Lower leg skin (tissue), 4 donors: ENCODE results near the gene SEC61A1. TPM values are rescaled to one million over a fixed set of nuclear protein-coding genes. Genes with fewer than 3 reads are reported as not detected.

Source experiments
- DNase-seq, 2 donors: peaks; one replicate each; pipeline ENCODE4 v3.0.0-alpha.2; 2019; ENCODE audit warnings: low spot score in 2 of 2
- H3K4me3 ChIP-seq: fragments of 200-600 bp; sonication (generic); 2 replicates; pipeline ENCODE4 v1.5.1; 2017; ENCODE audit warnings: mild to moderate bottlenecking, low read depth; ENCODE audit not compliant: poor library complexity, severe bottlenecking
- CTCF ChIP-seq, 3 donors: fragments of 450-650 bp; IDR thresholded peaks; one replicate each; pipeline ENCODE4 v1.5.1; 2016; ENCODE audit warnings: antibody characterized with exemption in 3 of 3, mild to moderate bottlenecking in 3 of 3, moderate library complexity in 2 of 3
- POLR2A ChIP-seq, 2 donors: fragments of 450-650 bp; IDR thresholded peaks; one replicate each; pipeline ENCODE4 v1.6.1; 2016 to 2017; ENCODE audit warnings: antibody characterized with exemption in 2 of 2, mild to moderate bottlenecking in 1 of 2, moderate library complexity in 1 of 2
- WGBS, 2 donors: methylation state at CpG; one replicate each; pipeline ENCODE4 v1.1.5; 2018; 5-methylcytosine and 5-hydroxymethylcytosine counted together
- intact Hi-C: fragments of 100-400 bp; cut with DNase I; formaldehyde crosslinking; loops from one replicate; pipeline ENCODE4 v1.15.0; 2023; ENCODE audit warnings: low total_unique reads
- total RNA-seq, 4 donors: library from RNA; depleted of rRNA; stranded (reverse); fragments of >200 nt; gene quantifications; one replicate each; pipeline ENCODE4 v1.1.0, GENCODE V29; 2016

SEC61A1 gene
- 100 to 1,000 TPM in 2 of 4 donors, 10 to 100 TPM in 2; 53.3 to 120 (median 88.9) TPM for total RNA-seq

DNA sequence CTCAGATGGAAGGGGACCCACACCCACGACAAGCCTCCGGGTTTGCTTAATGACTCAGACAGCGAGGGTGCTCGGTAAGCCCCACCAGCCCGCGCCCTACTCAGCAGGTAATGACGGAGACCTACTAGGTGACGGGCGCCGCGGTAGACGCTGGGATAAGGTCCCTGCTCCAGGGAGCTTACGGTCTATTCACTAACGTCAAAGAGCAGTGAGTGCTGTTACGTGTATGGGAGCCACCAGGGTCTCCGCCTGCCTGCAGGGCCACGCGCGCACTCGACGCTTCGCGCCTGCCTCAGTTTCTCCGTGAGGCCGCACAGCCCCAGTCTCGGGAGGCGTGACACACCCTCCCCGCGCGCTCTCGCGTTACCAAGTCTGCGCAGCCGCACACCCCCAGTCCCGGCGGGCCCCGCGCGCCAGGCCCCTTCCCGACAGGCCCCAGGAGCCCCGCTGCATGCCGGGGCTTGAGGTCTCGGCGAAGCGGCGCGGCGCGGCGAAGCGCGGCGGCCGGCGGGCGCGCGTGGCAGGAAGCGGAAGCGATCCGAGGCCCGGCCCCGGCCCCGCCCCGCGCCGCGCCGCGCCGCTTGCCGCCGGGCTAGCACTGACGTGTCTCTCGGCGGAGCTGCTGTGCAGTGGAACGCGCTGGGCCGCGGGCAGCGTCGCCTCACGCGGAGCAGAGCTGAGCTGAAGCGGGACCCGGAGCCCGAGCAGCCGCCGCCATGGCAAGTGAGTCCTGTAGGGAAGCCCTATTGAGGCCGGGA lies at the start of gene SEC61A1:
TSS of gene SEC61A1 (plus strand) at position 601 of the 758 bp plus-strand sequence. CDS start at position 717, 116 bp downstream.
- WGBS, 2 donors: 0 to 1% methylated on average over 29 to 71 of the region's 90 CpGs
- intact Hi-C loops: no loop called here
- TF ChIP-seq CTCF (IDR thresholded peaks at IDR 0.05) (no peak), POLR2A (IDR thresholded peaks at IDR 0.05) (peak in 1 of 2 donors; percentile 44)
- peak; percentile 91 to 99 for DNase-seq
- H3K4me3 ChIP-seq: peak within 1 kb of the TSS; percentile 95

- DNase-seq: no peak
- no peak overlapping the region for H3K4me3 ChIP-seq
- intact Hi-C loops: no loop called here
- no peak for TF ChIP-seq POLR2A (IDR thresholded peaks at IDR 0.05)
- TF ChIP-seq CTCF (IDR thresholded peaks at IDR 0.05): no peak
- WGBS, 2 donors: 90 to 97% methylated on average over 8 of the region's 8 CpGs
These were observed 47.6 kb upstream of the SEC61A1 start for GRCh38 chr3:128004661-128005060.

DNA sequence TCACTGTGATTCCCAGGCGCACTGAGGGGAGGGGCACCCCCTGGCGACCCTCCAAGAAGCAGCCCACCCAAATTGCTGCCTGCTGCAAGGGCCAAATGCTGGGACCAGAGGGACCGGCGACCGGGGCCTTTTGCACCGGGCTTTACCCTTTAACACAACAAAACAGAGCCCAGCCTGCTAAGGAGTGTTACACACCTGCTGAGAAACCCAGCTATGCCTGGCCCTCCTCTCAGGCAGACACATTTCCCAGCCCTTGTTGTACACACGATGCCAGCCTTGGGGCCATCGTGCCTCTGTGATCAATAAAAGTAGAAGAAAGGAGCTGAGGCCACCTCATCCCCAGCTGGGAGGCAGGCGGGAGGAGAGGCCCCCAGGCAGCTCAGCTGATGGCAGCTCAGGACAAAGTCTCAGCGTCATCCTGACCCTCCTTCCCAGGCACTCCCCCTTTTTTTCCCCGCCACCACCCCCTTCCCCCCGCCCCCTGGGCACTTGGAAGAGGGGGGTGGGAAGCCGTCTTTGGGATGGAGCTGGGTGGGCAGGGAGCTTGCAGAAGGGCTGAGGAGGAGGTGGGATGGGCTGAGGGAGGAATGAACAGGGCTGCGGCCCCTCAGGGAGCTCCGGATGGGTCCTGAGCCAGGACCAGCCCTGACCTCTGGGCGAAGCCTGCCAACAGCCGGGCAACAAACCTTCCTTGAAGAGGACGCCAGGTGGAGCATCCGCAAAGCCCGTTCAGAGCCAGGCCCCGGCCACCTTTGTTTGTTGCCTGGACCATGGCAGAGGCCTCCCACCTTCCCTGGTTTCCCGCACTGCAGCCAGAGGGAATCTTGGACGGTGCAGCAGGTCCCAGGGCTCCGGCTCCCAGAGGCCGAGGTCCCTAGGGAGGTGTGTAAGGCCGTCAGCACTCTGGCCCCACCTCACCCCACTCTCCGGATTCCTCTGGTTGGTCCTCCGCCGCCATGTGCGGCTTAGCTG lies 45.9 kb upstream of the SEC61A1 start:
- WGBS, 2 donors: 39 to 40% methylated on average over 30 of the region's 30 CpGs
- no peak overlapping the region for H3K4me3 ChIP-seq
- TF ChIP-seq POLR2A (IDR thresholded peaks at IDR 0.05) (no peak), CTCF (IDR thresholded peaks at IDR 0.05) (no peak)
- intact Hi-C loops: no loop called here
- DNase-seq: no peak

DNA sequence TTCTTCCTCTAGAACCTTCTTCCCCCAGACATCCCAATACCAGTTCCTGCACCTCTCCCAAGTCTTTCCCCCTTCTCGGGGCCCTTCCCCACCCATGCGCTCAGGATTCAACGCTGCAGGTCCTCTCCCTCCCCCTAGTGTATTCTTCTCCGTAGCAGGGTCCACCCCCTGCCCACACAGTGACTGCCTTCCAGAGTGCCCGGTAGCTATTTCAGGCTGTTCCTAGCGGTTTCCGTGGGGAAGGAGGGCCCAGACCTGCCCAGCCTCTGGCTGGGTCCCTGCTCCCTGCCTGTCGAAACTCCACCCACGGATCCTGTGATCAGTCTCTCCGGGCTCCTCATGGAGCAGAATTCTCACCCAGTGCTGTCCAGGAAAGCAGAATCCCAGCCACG lies 45.2 kb upstream of the SEC61A1 start:
- no peak for DNase-seq
- no peak for TF ChIP-seq CTCF (IDR thresholded peaks at IDR 0.05)
- TF ChIP-seq POLR2A (IDR thresholded peaks at IDR 0.05): no peak
- intact Hi-C loops: no loop called here
- WGBS, 2 donors: 20 to 24% methylated on average over 11 of the region's 11 CpGs
- H3K4me3 ChIP-seq: no peak overlapping the region

GRCh38 chr3:128009952-128010846 lies 42.0 kb upstream of the SEC61A1 start:
- 65% methylated on average over 12 of the region's 12 CpGs for WGBS, 2 donors

More at GRCh38 chr3:128009952-128010846, 42.0 kb upstream of the SEC61A1 start:
- intact Hi-C loops: no loop called here
- no peak for TF ChIP-seq POLR2A (IDR thresholded peaks at IDR 0.05)
- no peak for TF ChIP-seq CTCF (IDR thresholded peaks at IDR 0.05)
- H3K4me3 ChIP-seq: no peak overlapping the region
- DNase-seq: no peak
